DND-41 (cell line): Measurements from ENCODE around the gene RALA.

Source experiments
- ATAC-seq: fragments of 200-7000 bp; cut with Tn5 transposase; 3 replicates; pipeline ENCODE4 v1.9.1; 2021; ENCODE audit warnings: low read depth; ENCODE audit not compliant: insufficient read depth
- DNase-seq: peaks from one replicate; pipeline ENCODE4 v3.0.0-alpha.2; 2020
- H2AFZ ChIP-seq: 2 replicates; pipeline ENCODE4 v1.6.0; 2012; ENCODE audit warnings: low read depth, low read length
- H3K27ac ChIP-seq: 2 replicates; pipeline ENCODE4 v1.5.1; 2012; ENCODE audit warnings: low read length, inconsistent platforms
- H3K27me3 ChIP-seq: fragments of 200-600 bp; sonication (generic); 2 replicates; pipeline ENCODE4 v1.6.0; 2012; ENCODE audit warnings: low read length, mild to moderate bottlenecking, inconsistent platforms; ENCODE audit not compliant: insufficient read depth, poor library complexity
- H3K36me3 ChIP-seq: 2 replicates; pipeline ENCODE4 v1.5.1; 2012; ENCODE audit warnings: low read length, inconsistent platforms; ENCODE audit not compliant: insufficient read depth
- H3K4me1 ChIP-seq: 2 replicates; pipeline ENCODE4 v1.5.1; 2012; ENCODE audit warnings: mild to moderate bottlenecking, low read length; ENCODE audit not compliant: insufficient read depth
- H3K4me2 ChIP-seq: 2 replicates; pipeline ENCODE4 v1.6.0; 2012; ENCODE audit warnings: mild to moderate bottlenecking, moderate library complexity, low read length, inconsistent platforms; ENCODE audit not compliant: insufficient read depth
- H3K4me3 ChIP-seq, 2 experiments: fragments of 200-600 bp in 1 of 2; shearing (Covaris generic) in 1 of 2; 2 replicates each; pipeline ENCODE4 v1.5.1; 2012 to 2016; ENCODE audit warnings: inconsistent platforms in 2 of 2, low read length in 2 of 2, mild to moderate bottlenecking in 2 of 2, low read depth in 1 of 2, moderate library complexity in 1 of 2
- H3K79me2 ChIP-seq: 2 replicates; pipeline ENCODE4 v1.6.0; 2012; ENCODE audit warnings: low read length, inconsistent platforms; ENCODE audit not compliant: insufficient read depth
- H3K9ac ChIP-seq: 2 replicates; pipeline ENCODE4 v1.6.0; 2012; ENCODE audit warnings: low read depth, mild to moderate bottlenecking, inconsistent platforms, low read length, moderate library complexity
- H3K9me3 ChIP-seq: 2 replicates; pipeline ENCODE4 v1.5.1; 2012; ENCODE audit warnings: low read length, moderate library complexity, mild to moderate bottlenecking, inconsistent platforms; ENCODE audit not compliant: insufficient read depth, severe bottlenecking
- H4K20me1 ChIP-seq: 2 replicates; pipeline ENCODE4 v1.6.0; 2012; ENCODE audit warnings: low read length; ENCODE audit not compliant: insufficient read depth
- EZH2 ChIP-seq: IDR thresholded peaks from 3 replicates; pipeline ENCODE4 v1.6.1; 2012; ENCODE audit warnings: borderline replicate concordance, low read depth, mild to moderate bottlenecking, moderate library complexity, low read length, inconsistent platforms; ENCODE audit not compliant: severe bottlenecking
- TF ChIP-seq, protein P1 (sequence below): IDR thresholded peaks from 2 replicates; pipeline ENCODE4 v1.5.1; 2012; ENCODE audit warnings: borderline replicate concordance, low read length, moderate library complexity, mild to moderate bottlenecking; ENCODE audit not compliant: poor library complexity, severe bottlenecking; ENCODE audit errors: extremely low read depth

RALA gene

GRCh38 chr7:39696631-39697030 lies 73.3 kb downstream of the RALA start:
- Histone ChIP-seq H3K27me3 (no peaks in the 10 kb centered on the region), H3K79me2 (no peaks in the 10 kb centered on the region), H3K36me3 (peaks cover 52% of the 10 kb centered on the region), H3K27ac (no peak overlapping the region), H4K20me1 (no peaks in the 10 kb centered on the region), H3K4me1 (no peaks in the 10 kb centered on the region), H3K4me2 (no peak overlapping the region), H3K9me3 (no peaks in the 10 kb centered on the region), H3K4me3 (no peak overlapping the region), H3K9ac (no peak overlapping the region), H2AFZ (no peak overlapping the region)
- TF ChIP-seq, protein P1, sequence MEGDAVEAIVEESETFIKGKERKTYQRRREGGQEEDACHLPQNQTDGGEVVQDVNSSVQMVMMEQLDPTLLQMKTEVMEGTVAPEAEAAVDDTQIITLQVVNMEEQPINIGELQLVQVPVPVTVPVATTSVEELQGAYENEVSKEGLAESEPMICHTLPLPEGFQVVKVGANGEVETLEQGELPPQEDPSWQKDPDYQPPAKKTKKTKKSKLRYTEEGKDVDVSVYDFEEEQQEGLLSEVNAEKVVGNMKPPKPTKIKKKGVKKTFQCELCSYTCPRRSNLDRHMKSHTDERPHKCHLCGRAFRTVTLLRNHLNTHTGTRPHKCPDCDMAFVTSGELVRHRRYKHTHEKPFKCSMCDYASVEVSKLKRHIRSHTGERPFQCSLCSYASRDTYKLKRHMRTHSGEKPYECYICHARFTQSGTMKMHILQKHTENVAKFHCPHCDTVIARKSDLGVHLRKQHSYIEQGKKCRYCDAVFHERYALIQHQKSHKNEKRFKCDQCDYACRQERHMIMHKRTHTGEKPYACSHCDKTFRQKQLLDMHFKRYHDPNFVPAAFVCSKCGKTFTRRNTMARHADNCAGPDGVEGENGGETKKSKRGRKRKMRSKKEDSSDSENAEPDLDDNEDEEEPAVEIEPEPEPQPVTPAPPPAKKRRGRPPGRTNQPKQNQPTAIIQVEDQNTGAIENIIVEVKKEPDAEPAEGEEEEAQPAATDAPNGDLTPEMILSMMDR, result no peak
- TF ChIP-seq EZH2, result no peak
- no peak for DNase-seq
- no peak for ATAC-seq

DNA sequence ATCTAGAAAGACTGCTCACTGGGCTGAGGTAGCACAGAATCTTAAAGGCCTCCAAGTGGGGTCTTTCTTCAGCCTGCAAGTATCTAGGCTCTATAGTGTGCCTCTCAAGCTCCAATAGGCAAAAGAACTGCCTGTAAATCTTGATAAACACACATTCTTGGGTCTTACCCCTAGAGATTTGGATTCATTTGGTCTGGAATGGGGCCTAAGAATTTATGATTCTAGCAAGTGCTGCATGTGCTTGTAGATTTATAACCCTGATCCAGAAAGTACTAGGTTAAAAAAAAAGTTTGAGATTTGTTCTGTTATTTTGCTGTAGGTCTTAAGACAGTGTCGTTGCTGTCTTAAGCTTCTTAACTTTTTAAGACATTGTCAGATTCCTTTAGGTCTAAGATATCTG lies 74.1 kb downstream of the RALA start:
- Histone ChIP-seq H3K9me3 (no peaks in the 10 kb centered on the region), H3K36me3 (peaks cover 45% of the 10 kb centered on the region), H4K20me1 (no peaks in the 10 kb centered on the region), H3K4me2 (no peak overlapping the region), H3K4me1 (no peaks in the 10 kb centered on the region), H3K79me2 (no peaks in the 10 kb centered on the region), H2AFZ (no peak overlapping the region), H3K9ac (no peak overlapping the region), H3K27me3 (no peaks in the 10 kb centered on the region), H3K4me3 (no peak overlapping the region), H3K27ac (no peak overlapping the region)
- DNase-seq, result no peak
- TF ChIP-seq EZH2, result no peak
- TF ChIP-seq, protein P1, result no peak
- no peak for ATAC-seq

DNA sequence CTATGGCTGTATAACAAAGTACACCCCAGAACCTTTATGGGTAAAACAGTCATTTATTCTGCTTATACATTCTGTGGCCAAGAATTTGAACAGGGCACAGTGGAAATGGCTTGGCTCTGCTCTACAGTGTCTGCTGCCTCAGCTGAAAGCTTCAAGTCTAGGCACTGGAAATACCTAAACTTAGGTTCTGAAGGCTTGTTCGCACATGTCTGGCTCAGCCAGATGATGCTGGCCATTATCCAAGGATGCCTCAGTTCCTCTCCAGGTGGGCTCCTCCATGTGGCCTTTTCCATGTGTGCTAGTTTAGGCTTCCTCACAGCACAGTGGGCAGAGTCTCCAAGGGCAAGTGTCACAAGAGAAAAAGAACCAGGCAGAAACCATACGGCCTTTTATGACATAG lies 76.8 kb downstream of the RALA start:
- Histone ChIP-seq H2AFZ (no peak overlapping the region), H3K27ac (no peak overlapping the region), H3K4me2 (no peak overlapping the region), H3K9me3 (no peaks in the 10 kb centered on the region), H3K79me2 (no peaks in the 10 kb centered on the region), H3K36me3 (peaks cover 44% of the 10 kb centered on the region), H4K20me1 (no peaks in the 10 kb centered on the region), H3K4me1 (no peaks in the 10 kb centered on the region), H3K27me3 (no peaks in the 10 kb centered on the region), H3K9ac (no peak overlapping the region), H3K4me3 (no peak overlapping the region)
- no peak for ATAC-seq
- no peak for TF ChIP-seq EZH2
- TF ChIP-seq, protein P1, result no peak
- DNase-seq, result no peak

GRCh38 chr7:39700932-39701331 lies 77.6 kb downstream of the RALA start:
- Histone ChIP-seq H3K27me3 (no peaks in the 10 kb centered on the region), H3K9ac (no peak overlapping the region), H3K27ac (no peak overlapping the region), H3K4me1 (no peaks in the 10 kb centered on the region), H3K9me3 (no peaks in the 10 kb centered on the region), H2AFZ (no peak overlapping the region), H4K20me1 (no peaks in the 10 kb centered on the region), H3K79me2 (no peaks in the 10 kb centered on the region), H3K36me3 (peaks cover 42% of the 10 kb centered on the region), H3K4me2 (no peak overlapping the region), H3K4me3 (no peak overlapping the region)
- DNase-seq (no peak), ATAC-seq (no peak)
- TF ChIP-seq EZH2, result no peak
